Measurements from ENCODE around the gene ESR2. TPM values are rescaled to one million over a fixed set of nuclear protein-coding genes. Genes with fewer than 3 reads are reported as not detected.
A peak's percentile ranks its signal among the peaks of the same experiment; 100 is the strongest.

Gene ESR2
- not detected for total RNA-seq
- polyA plus RNA-seq: under 1 TPM; 0.12 to 0.59 TPM

DNA sequence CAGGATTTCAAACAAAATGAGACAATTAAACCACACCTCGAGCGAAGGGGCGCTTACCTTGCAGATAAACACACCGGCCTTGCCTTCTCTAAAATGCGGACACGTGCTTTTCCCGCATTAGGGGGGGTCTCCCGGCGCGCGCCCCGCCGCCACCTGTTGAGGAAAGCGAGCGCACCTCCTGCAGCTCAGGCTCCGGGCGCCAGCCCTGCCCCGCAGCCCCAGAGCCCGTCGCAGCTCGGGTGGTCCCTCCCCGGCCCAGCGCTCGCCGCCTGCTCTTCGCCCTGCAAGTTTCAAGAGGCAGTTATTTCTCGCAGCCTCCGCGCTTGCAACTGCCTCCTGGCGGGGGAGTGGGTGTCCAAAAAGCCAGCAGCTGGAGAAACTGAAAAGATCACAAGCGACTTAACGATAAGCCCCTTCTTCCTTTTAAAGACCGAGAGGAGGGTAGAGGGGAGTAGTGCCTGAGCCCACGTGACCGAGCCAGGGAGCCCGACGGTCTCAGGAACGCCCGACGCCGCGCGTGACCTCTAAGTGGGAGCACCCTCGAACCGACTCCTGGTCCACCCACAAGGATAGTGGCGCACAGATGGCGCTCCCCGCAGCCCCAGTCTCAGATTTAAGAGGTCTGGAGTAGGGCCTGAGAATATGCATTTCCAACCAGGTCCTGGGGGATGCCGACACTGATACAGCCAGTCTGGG, at the start of gene ESR2:
Gene ESR2, minus strand, starts transcription at position 396 of the 696 bp plus-strand sequence. CDS start 11,386 bp downstream, outside the sequence.
- H3K4me3 ChIP-seq (ENCODE audit: low read length in 2 of 2): peak within 1 kb of the TSS; percentile 49 to 62
- H3K36me3 ChIP-seq (ENCODE audit: insufficient read depth, low read length): no peaks in the 10 kb centered on the region
- ChIA-PET CTCF (ENCODE audit: partially characterized antibody) (interaction anchor here (0.6 to 3.9 kb wide), 20 partner anchors 9 to 502 kb away, joined by 3 to 38 read pairs (median 4); no protein-coding TSS in a partner anchor), POLR2A (ENCODE audit: partially characterized antibody) (interaction anchor here (1.4 kb wide), 1 partner anchor 44 kb away, joined by 6 read pairs; no protein-coding TSS in a partner anchor)
- Mint-ChIP-seq H3K27ac (peak within 1 kb of the TSS in 3 of 7 donors; percentile 25 to 74 (median 45)), H3K36me3 (no peaks in the 10 kb centered on the region), H3K9me3 (no peaks in the 10 kb centered on the region), H3K4me1 (peaks cover 4 to 24% (median 15%) of the 10 kb centered on the region in 4 donors), H3K4me3 (peak within 1 kb of the TSS; percentile 79 to 88 (median 82)), H3K27me3 (peaks cover 6 to 9% of the 10 kb centered on the region in 2 donors)
- H3K9me3 ChIP-seq (ENCODE audit: control insufficient read depth in 1 of 2, low read length in 2 of 2): no peaks in the 10 kb centered on the region
- H3K27ac ChIP-seq (ENCODE audit: low read depth, low read length): no peak within 1 kb of the TSS
- H3K4me1 ChIP-seq (ENCODE audit: insufficient read depth, low read length): peaks cover 19% of the 10 kb centered on the region
- peak; percentile 11 to 40 (median 24) for DNase-seq
- peaks cover 5% of the 10 kb centered on the region for H3K27me3 ChIP-seq (ENCODE audit: insufficient read depth, low read length)
- intact Hi-C loops (cut with micrococcal nuclease): loop anchor here (2.0 to 10.0 kb wide), 2 partner anchors 129 to 283 kb away; no protein-coding TSS in a partner anchor

DNA sequence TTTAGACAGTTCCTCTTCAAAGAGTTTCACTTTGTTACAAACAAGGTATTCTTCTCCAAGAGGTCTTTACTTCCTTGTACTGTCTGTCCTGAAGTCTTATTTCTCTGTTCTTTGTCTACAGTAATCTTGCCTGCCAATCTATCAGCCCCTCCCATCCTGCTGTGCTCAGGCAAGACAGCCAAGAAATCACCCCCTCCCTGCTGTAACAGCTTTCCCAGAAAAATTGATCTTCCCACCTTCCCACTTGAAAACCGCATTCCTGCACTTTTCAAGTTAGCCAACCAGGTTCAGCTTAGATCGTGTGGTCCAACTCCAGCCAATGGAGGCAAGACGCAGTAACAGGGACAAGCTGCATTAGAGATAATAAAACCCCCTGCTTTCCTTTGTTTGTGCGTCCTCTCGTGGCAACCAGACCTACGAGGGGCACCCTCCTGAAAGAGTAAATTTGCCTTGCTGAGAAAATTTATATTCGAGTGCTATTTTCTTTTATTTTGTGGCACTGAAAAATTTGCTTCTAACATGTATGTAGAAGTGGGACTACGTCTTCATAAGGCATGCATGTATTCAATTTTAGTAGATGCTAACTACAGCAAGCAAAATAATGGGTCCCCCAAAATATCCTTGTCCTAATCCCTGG, 46.5 kb upstream of the ESR2 start:
- no peak for DNase-seq

GRCh38 chr14:64338616-64339316, 44.6 kb upstream of the ESR2 start:
- DNase-seq: peak; percentile 84 to 91 (median 85)
- Mint-ChIP-seq H3K4me3 (peak overlapping the region; percentile 93 to 99 (median 95)), H3K4me1 (peaks cover 12 to 27% (median 21%) of the 10 kb centered on the region in 4 donors), H3K36me3 (peaks cover 3 to 6% of the 10 kb centered on the region in 2 donors), H3K9me3 (peaks cover 3 to 15% (median 8%) of the 10 kb centered on the region in 8 donors), H3K27me3 (no peaks in the 10 kb centered on the region), H3K27ac (peak overlapping the region; percentile 83 to 97 (median 95))
- intact Hi-C loops (cut with micrococcal nuclease): loop anchor here (1.0 to 2.0 kb wide), 2 partner anchors 50 to 164 kb away; partner anchors contain the start of genes MTHFD1 and ZBTB25
- CTCF ChIA-PET (ENCODE audit: partially characterized antibody): interaction anchor here (0.8 to 4.2 kb wide), 3 partner anchors 35 to 298 kb away, joined by 3 to 16 read pairs (median 11); no protein-coding TSS in a partner anchor
- peak overlapping the region; percentile 34 for H3K27ac ChIP-seq (ENCODE audit: low read depth, low read length)
- peaks cover 17% of the 10 kb centered on the region for H3K4me1 ChIP-seq (ENCODE audit: insufficient read depth, low read length)
- no peaks in the 10 kb centered on the region for H3K36me3 ChIP-seq (ENCODE audit: insufficient read depth, low read length)
- no peaks in the 10 kb centered on the region for H3K27me3 ChIP-seq (ENCODE audit: insufficient read depth, low read length)
- POLR2A ChIA-PET (ENCODE audit: partially characterized antibody): interaction anchor here (1.0 to 4.4 kb wide), 12 partner anchors 25 to 795 kb away, joined by 3 to 44 read pairs (median 3); partner anchors contain the start of genes ESR2, FNTB, MTHFD1 and ZBTB1
- H3K4me3 ChIP-seq (ENCODE audit: low read length in 2 of 2): peak overlapping the region; percentile 36 to 77
- H3K9me3 ChIP-seq (ENCODE audit: control insufficient read depth in 1 of 2, low read length in 2 of 2): no peaks in the 10 kb centered on the region

More for the DNA sequence above, 46.5 kb upstream of the ESR2 start:
- peaks cover 3 to 15% (median 8%) of the 10 kb centered on the region in 8 donors for H3K9me3 Mint-ChIP-seq
- ChIA-PET POLR2A (ENCODE audit: partially characterized antibody) (interaction anchor here (4.4 kb wide), 1 partner anchor 163 kb away, joined by 44 read pairs; the partner anchor contains the start of genes ZBTB1 and ZBTB25), CTCF (ENCODE audit: partially characterized antibody) (interaction anchor here (1.9 to 4.2 kb wide), 2 partner anchors 296 kb away, joined by 13 to 16 read pairs; no protein-coding TSS in a partner anchor)
- H3K4me1 Mint-ChIP-seq: peaks cover 12 to 27% (median 20%) of the 10 kb centered on the region in 4 donors
- intact Hi-C loops (cut with micrococcal nuclease): loop anchor here (5.0 kb wide), 1 partner anchor 552 kb away; no protein-coding TSS in a partner anchor
- no peaks in the 10 kb centered on the region for H3K27me3 ChIP-seq (ENCODE audit: insufficient read depth, low read length)
- peak overlapping the region in 1 of 8 donors; percentile 43 for H3K4me3 Mint-ChIP-seq
- H3K9me3 ChIP-seq (ENCODE audit: control insufficient read depth in 1 of 2, low read length in 2 of 2): no peaks in the 10 kb centered on the region
- no peaks in the 10 kb centered on the region for H3K36me3 ChIP-seq (ENCODE audit: insufficient read depth, low read length)
- H3K4me1 ChIP-seq (ENCODE audit: insufficient read depth, low read length): peaks cover 17% of the 10 kb centered on the region
- peaks cover 0 to 2% of the 10 kb centered on the region in 2 donors for H3K27me3 Mint-ChIP-seq
- H3K27ac ChIP-seq (ENCODE audit: low read depth, low read length): no peak overlapping the region
- H3K4me3 ChIP-seq (ENCODE audit: low read length in 2 of 2): no peak overlapping the region
- peaks cover 3 to 6% of the 10 kb centered on the region in 2 donors for H3K36me3 Mint-ChIP-seq
- peak overlapping the region in 3 of 7 donors; percentile 64 to 77 (median 74) for H3K27ac Mint-ChIP-seq

GRCh38 chr14:64337888-64338615, 43.9 kb upstream of the ESR2 start:
- H3K36me3 Mint-ChIP-seq: peaks cover 3 to 6% of the 10 kb centered on the region in 2 donors
- peaks cover 3 to 15% (median 8%) of the 10 kb centered on the region in 8 donors for H3K9me3 Mint-ChIP-seq
- peak overlapping the region; percentile 22 to 69 for H3K4me3 ChIP-seq (ENCODE audit: low read length in 2 of 2)
- H3K27me3 ChIP-seq (ENCODE audit: insufficient read depth, low read length): no peaks in the 10 kb centered on the region
- intact Hi-C loops (cut with micrococcal nuclease): loop anchor here (1.0 to 2.0 kb wide), 2 partner anchors 50 to 165 kb away; partner anchors contain the start of genes MTHFD1 and ZBTB25
- H3K4me1 ChIP-seq (ENCODE audit: insufficient read depth, low read length): peaks cover 17% of the 10 kb centered on the region
- H3K36me3 ChIP-seq (ENCODE audit: insufficient read depth, low read length): no peaks in the 10 kb centered on the region
- peak overlapping the region; percentile 70 for H3K27ac ChIP-seq (ENCODE audit: low read depth, low read length)
- H3K4me1 Mint-ChIP-seq: peaks cover 12 to 27% (median 21%) of the 10 kb centered on the region in 4 donors
- no peaks in the 10 kb centered on the region for H3K27me3 Mint-ChIP-seq
- ChIA-PET CTCF (ENCODE audit: partially characterized antibody) (interaction anchor here (0.8 to 4.2 kb wide), 3 partner anchors 34 to 299 kb away, joined by 3 to 16 read pairs (median 11); no protein-coding TSS in a partner anchor), POLR2A (ENCODE audit: partially characterized antibody) (interaction anchor here (1.0 to 4.4 kb wide), 12 partner anchors 24 to 794 kb away, joined by 3 to 44 read pairs (median 3); partner anchors contain the start of genes ESR2, FNTB, MTHFD1 and ZBTB1)
- H3K27ac Mint-ChIP-seq: peak overlapping the region; percentile 83 to 97 (median 92)
- DNase-seq: peak in 1 of 5 donors; percentile 7
- H3K9me3 ChIP-seq (ENCODE audit: control insufficient read depth in 1 of 2, low read length in 2 of 2): no peaks in the 10 kb centered on the region
- peak overlapping the region; percentile 93 to 99 (median 95) for H3K4me3 Mint-ChIP-seq

GRCh38 chr14:64329149-64329548, 35.0 kb upstream of the ESR2 start:
- Histone ChIP-seq H3K9me3 (ENCODE audit: control insufficient read depth in 1 of 2, low read length in 2 of 2) (no peaks in the 10 kb centered on the region), H3K4me3 (ENCODE audit: low read length in 2 of 2) (no peak overlapping the region), H3K27ac (ENCODE audit: low read depth, low read length) (no peak overlapping the region), H3K36me3 (ENCODE audit: insufficient read depth, low read length) (no peaks in the 10 kb centered on the region), H3K4me1 (ENCODE audit: insufficient read depth, low read length) (no peaks in the 10 kb centered on the region), H3K27me3 (ENCODE audit: insufficient read depth, low read length) (no peaks in the 10 kb centered on the region)
- ChIA-PET POLR2A (ENCODE audit: partially characterized antibody) (no interaction called here), CTCF (ENCODE audit: partially characterized antibody) (no interaction called here)
- intact Hi-C loops (cut with micrococcal nuclease): no loop called here
- peaks cover 0 to 4% (median 0%) of the 10 kb centered on the region in 8 donors for H3K9me3 Mint-ChIP-seq
- peaks cover 0 to 2% (median 0%) of the 10 kb centered on the region in 4 donors for H3K4me1 Mint-ChIP-seq
- peaks cover 0 to 7% of the 10 kb centered on the region in 2 donors for H3K27me3 Mint-ChIP-seq
- no peak for DNase-seq
- no peak overlapping the region for H3K4me3 Mint-ChIP-seq
- no peaks in the 10 kb centered on the region for H3K36me3 Mint-ChIP-seq
- H3K27ac Mint-ChIP-seq: no peak overlapping the region

GRCh38 chr14:64326502-64326901, 32.3 kb upstream of the ESR2 start:
- no peaks in the 10 kb centered on the region for H3K36me3 Mint-ChIP-seq
- intact Hi-C loops (cut with micrococcal nuclease): no loop called here
- no peaks in the 10 kb centered on the region for H3K9me3 ChIP-seq (ENCODE audit: control insufficient read depth in 1 of 2, low read length in 2 of 2)
- H3K4me1 Mint-ChIP-seq: peaks cover 0 to 2% (median 0%) of the 10 kb centered on the region in 4 donors
- no peak overlapping the region for H3K4me3 Mint-ChIP-seq
- peaks cover 0 to 4% (median 0%) of the 10 kb centered on the region in 8 donors for H3K9me3 Mint-ChIP-seq
- CTCF ChIA-PET (ENCODE audit: partially characterized antibody): no interaction called here
- no peaks in the 10 kb centered on the region for H3K36me3 ChIP-seq (ENCODE audit: insufficient read depth, low read length)
- no peak overlapping the region for H3K27ac ChIP-seq (ENCODE audit: low read depth, low read length)
- no peaks in the 10 kb centered on the region for H3K27me3 ChIP-seq (ENCODE audit: insufficient read depth, low read length)
- H3K4me1 ChIP-seq (ENCODE audit: insufficient read depth, low read length): no peaks in the 10 kb centered on the region
- peaks cover 3 to 10% of the 10 kb centered on the region in 2 donors for H3K27me3 Mint-ChIP-seq
- H3K27ac Mint-ChIP-seq: no peak overlapping the region
- POLR2A ChIA-PET (ENCODE audit: partially characterized antibody): no interaction called here
- no peak for DNase-seq
- no peak overlapping the region for H3K4me3 ChIP-seq (ENCODE audit: low read length in 2 of 2)
